Activated naive CD4-positive, alpha-beta T cell treated with anti-CD3 and anti-CD28 coated beads, Interleukin-2, amount 10 ng/mL, durations not matched to agents 7 days and 5 days (primary cell): ENCODE data around the gene MARK1.

Source experiments
- CTCF ChIA-PET: fragments of 350-600 bp; sonication (Branson Sonifier 250); formaldehyde crosslinking; loops from one replicate; lab custom pipeline; 2021; ENCODE audit warnings: antibody characterized with exemption; lab: Charles Lee
- DNase-seq: peaks from one replicate; pipeline ENCODE4 v3.0.0-alpha.2; 2020
- H3K27ac Mint-ChIP-seq: one replicate; pipeline ENCODE4 v1.8.0; 2021; ENCODE audit warnings: mild to moderate bottlenecking, moderate library complexity, mixed read lengths
- H3K27me3 Mint-ChIP-seq: one replicate; pipeline ENCODE4 v1.8.0; 2021; ENCODE audit warnings: mild to moderate bottlenecking, mixed read lengths
- H3K36me3 Mint-ChIP-seq: one replicate; pipeline ENCODE4 v1.8.0; 2021; ENCODE audit warnings: mixed read lengths
- H3K4me1 Mint-ChIP-seq: one replicate; pipeline ENCODE4 v1.8.0; 2021; ENCODE audit warnings: mixed read lengths
- H3K4me3 Mint-ChIP-seq: one replicate; pipeline ENCODE4 v1.8.0; 2021; ENCODE audit warnings: mild to moderate bottlenecking, moderate library complexity, mixed read lengths
- H3K9me3 Mint-ChIP-seq: one replicate; pipeline ENCODE4 v1.8.0; 2021; ENCODE audit warnings: mixed read lengths

The MARK1 gene

DNA sequence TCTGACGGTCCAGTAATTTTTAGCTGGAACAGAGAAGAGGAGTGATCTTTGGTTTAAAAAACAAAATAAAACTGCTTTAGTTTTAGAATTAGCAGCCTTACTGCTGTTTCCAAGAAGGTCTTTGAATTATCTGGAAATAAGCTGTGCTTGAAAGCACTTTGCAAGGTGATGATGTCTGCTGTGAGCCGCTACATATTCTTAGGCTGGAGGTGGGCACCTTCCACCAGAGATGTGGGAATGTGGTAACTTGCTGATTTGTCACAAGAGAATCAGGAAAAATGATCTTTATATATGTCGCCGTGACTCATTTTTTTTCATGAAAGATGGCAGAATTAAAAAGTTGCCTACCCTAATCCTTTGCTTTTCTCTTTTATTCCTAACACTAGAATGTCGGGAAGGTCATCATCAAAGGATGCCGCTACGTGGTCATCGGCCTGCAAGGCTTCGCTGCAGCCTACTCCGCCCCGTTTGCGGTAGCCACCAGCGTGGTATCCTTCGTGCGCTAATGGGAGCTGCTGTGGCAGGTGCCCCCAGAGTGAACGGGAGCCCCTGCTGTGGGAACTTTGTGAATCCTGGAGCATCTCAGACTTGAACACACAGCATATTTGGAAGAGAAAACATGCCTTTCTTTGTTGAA, 168.4 kb downstream of the MARK1 start:
- no peak overlapping the region for H3K4me3 Mint-ChIP-seq
- no peak for DNase-seq
- H3K27ac Mint-ChIP-seq = no peak overlapping the region
- peaks cover 19% of the 10 kb centered on the region for H3K27me3 Mint-ChIP-seq
- no peaks in the 10 kb centered on the region for H3K4me1 Mint-ChIP-seq
- CTCF ChIA-PET = no interaction called here
- no peaks in the 10 kb centered on the region for H3K9me3 Mint-ChIP-seq
- H3K36me3 Mint-ChIP-seq = no peaks in the 10 kb centered on the region

DNA sequence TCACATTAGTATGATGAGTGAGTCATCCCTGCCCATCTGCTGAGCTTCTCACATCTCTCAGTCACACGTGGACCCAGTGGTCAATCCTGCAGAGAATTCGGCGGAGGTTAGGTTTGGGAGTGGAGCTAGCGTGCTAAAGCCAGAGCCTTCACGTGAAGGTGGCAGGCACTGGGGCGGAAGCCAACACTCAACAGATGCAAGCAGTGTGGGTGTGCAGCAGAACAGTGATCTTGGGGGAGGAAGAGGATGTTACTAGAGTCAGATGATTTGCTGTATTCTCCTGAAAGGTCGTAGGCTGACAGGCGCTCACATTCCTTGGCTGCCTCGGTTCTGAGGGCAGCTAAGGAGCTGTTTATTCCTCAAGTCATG, 168.9 kb downstream of the MARK1 start:
- Mint-ChIP-seq H3K9me3 (no peaks in the 10 kb centered on the region), H3K4me3 (no peak overlapping the region), H3K36me3 (no peaks in the 10 kb centered on the region), H3K4me1 (peaks cover under 1% of the 10 kb centered on the region), H3K27ac (no peak overlapping the region), H3K27me3 (peaks cover 14% of the 10 kb centered on the region)
- CTCF ChIA-PET = interaction anchor here (0.6 kb wide), 1 partner anchor 36 kb away, joined by 3 read pairs; no protein-coding TSS in a partner anchor
- DNase-seq = no peak

DNA sequence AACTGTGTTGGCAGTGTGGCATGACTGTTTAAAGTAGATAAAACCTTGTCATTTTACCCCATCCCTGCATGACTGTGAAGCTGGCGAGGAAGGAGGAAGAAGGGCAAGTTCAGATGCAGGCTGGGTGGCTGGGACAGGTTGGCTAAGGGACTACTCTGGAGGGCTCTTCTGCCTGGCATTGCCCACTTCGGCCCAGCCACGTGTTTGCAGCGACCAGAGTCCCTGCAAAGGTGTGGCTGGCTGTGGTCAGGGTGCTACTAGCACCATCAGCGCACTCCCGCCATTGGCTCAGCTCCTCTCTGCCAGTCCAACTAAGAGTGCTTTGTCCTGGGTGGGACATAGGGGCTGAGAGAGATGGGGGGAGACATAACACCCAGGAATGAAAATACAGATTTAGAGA, 169.4 kb downstream of the MARK1 start:
- no peaks in the 10 kb centered on the region for H3K36me3 Mint-ChIP-seq
- CTCF ChIA-PET = interaction anchor here (0.6 kb wide), 1 partner anchor 36 kb away, joined by 3 read pairs; no protein-coding TSS in a partner anchor
- H3K9me3 Mint-ChIP-seq = no peaks in the 10 kb centered on the region

DNA sequence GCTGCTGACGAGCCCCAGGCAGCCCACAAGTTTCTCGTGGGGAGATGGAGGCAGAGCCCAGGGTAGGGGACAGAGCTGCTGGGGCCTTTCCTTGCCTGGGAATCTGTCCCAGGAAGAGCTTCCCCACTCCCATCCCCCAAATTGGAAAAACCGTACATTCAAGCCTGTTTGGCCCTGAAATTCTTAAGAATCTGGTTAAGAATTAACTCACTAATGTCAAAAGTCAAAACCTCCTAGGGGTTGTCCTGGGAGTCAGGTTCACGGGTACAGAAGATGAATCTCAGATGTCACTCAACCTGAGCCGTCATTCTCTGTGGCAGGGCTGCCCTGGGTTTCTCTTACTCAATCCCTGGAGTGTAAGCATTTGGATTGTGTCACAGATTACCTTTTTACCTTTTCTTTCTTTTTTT, 170.7 kb downstream of the MARK1 start:
- DNase-seq = no peak
- Mint-ChIP-seq H3K27me3 (peaks cover 18% of the 10 kb centered on the region), H3K4me3 (no peak overlapping the region), H3K27ac (no peak overlapping the region), H3K36me3 (no peaks in the 10 kb centered on the region), H3K4me1 (peaks cover 6% of the 10 kb centered on the region), H3K9me3 (no peaks in the 10 kb centered on the region)
- CTCF ChIA-PET = no interaction called here

More for the DNA sequence above, 169.4 kb downstream of the MARK1 start:
- Mint-ChIP-seq H3K4me1 (peaks cover 6% of the 10 kb centered on the region), H3K27me3 (peaks cover 14% of the 10 kb centered on the region), H3K27ac (no peak overlapping the region), H3K4me3 (no peak overlapping the region)
- no peak for DNase-seq

DNA sequence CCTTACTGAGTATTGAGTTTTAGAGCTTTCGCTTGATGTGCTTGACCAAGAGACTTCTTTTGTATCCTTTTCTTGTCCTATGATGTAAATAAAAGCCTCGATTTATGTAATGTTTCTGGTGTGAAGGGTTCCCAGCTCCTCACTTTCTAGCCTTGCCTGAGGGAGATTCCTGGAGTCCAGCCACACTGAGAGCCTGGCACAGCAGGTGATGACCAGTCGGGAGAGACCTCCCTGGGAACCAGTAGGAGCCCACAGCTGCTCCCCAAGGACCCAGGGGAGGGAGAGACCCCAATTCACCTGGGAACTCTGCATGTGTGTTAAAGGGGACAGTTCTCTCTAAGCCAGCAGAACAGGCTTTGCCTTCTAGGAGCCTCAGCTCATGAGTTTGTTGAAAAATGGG, 171.1 kb downstream of the MARK1 start:
- no peaks in the 10 kb centered on the region for H3K9me3 Mint-ChIP-seq
- no peaks in the 10 kb centered on the region for H3K36me3 Mint-ChIP-seq
- peaks cover 6% of the 10 kb centered on the region for H3K4me1 Mint-ChIP-seq
- H3K4me3 Mint-ChIP-seq = no peak overlapping the region
- DNase-seq = no peak
- CTCF ChIA-PET = no interaction called here
- H3K27me3 Mint-ChIP-seq = peaks cover 18% of the 10 kb centered on the region
- no peak overlapping the region for H3K27ac Mint-ChIP-seq

DNA sequence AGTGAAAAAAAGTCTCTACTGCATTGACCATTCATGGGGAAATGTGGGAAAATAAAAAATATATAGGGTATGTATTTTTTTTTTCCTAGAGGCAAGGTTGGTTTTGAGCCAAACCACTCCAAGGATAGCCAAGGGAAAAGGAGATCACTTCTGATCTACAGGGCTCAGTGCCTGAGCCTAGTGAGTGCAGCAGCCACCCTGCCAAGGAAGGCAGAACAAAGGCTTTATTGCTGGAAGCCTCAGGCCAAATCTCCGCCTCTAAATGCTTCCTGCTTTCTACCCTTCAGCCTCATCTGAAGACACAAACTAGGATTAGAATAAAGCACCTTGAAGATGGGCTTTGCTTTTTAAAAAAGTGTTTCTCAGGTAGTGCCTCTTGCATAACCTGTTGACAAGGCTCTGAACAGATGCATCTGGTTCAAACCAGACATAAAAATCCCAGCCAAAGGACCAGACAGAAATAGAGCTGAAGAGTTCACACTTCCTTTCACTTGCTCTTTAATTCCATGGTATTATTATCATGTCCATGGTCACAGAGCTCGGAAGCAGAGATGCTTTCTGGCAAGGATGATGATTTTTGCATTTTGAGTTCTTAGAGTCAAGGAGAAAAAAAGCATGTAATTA, 172.7 kb downstream of the MARK1 start:
- no peak overlapping the region for H3K27ac Mint-ChIP-seq
- no peak overlapping the region for H3K4me3 Mint-ChIP-seq
- peaks cover 6% of the 10 kb centered on the region for H3K4me1 Mint-ChIP-seq
- H3K9me3 Mint-ChIP-seq = no peaks in the 10 kb centered on the region
- no peaks in the 10 kb centered on the region for H3K36me3 Mint-ChIP-seq
- CTCF ChIA-PET = no interaction called here
- no peak for DNase-seq
- H3K27me3 Mint-ChIP-seq = peaks cover 23% of the 10 kb centered on the region

DNA sequence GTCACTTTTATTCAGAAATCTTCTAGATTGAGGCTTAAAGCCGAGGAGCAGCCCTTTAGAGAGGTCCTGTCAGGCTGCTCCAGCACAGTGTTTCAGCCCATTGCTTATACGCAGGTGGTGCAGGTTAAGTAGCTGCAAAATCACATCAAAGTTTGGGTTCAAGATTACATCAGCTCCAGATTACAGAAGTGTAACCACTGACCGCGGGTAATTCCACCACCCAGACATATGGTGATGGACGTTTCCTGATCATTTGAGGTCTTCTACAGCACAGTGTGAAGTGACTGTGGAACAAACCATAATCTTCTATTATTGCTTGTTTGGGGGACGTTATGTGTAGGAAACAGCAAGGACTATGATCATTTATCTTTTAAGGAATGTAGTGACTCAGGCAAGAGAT, 174.0 kb downstream of the MARK1 start:
- H3K4me3 Mint-ChIP-seq = no peak overlapping the region
- H3K36me3 Mint-ChIP-seq = no peaks in the 10 kb centered on the region
- H3K27ac Mint-ChIP-seq = no peak overlapping the region
- DNase-seq = no peak
- H3K27me3 Mint-ChIP-seq = peaks cover 28% of the 10 kb centered on the region
- H3K9me3 Mint-ChIP-seq = no peaks in the 10 kb centered on the region
- H3K4me1 Mint-ChIP-seq = peaks cover 6% of the 10 kb centered on the region
- CTCF ChIA-PET = interaction anchor here (0.6 kb wide), 2 partner anchors 31 to 633 kb away, joined by 3 read pairs; no protein-coding TSS in a partner anchor

DNA sequence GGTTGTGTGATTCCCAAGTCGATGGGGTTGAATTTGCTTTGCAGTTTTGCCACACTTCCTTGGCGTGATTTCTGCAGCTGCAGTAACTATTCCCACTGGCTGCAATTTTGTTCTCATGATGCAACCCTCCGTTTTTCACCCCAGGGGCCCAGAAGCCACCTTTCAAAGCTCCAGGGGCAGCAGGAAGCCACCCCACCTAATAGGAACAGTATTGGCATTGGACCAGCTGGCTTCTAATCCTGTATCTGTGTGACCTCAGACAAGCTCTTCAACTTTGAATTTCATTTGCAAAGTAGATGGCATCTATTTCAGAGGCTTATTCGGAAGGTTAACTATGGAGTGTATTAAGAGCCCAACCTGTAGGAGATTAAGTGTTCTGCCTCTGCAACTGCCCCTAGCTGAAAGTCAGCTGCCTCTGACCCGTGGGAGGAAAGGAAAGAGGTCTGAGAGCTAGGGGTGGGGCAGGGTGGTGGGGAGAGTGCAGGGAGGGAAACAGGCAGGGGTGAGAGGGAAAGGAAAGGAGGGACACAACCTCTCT, 174.9 kb downstream of the MARK1 start:
- H3K27ac Mint-ChIP-seq = no peak overlapping the region
- H3K27me3 Mint-ChIP-seq = peaks cover 28% of the 10 kb centered on the region
- no peaks in the 10 kb centered on the region for H3K36me3 Mint-ChIP-seq
- CTCF ChIA-PET = interaction anchor here (0.6 kb wide), 1 partner anchor 634 kb away, joined by 3 read pairs; no protein-coding TSS in a partner anchor
- H3K4me1 Mint-ChIP-seq = peaks cover 6% of the 10 kb centered on the region
- DNase-seq = no peak
- no peaks in the 10 kb centered on the region for H3K9me3 Mint-ChIP-seq
- H3K4me3 Mint-ChIP-seq = no peak overlapping the region

DNA sequence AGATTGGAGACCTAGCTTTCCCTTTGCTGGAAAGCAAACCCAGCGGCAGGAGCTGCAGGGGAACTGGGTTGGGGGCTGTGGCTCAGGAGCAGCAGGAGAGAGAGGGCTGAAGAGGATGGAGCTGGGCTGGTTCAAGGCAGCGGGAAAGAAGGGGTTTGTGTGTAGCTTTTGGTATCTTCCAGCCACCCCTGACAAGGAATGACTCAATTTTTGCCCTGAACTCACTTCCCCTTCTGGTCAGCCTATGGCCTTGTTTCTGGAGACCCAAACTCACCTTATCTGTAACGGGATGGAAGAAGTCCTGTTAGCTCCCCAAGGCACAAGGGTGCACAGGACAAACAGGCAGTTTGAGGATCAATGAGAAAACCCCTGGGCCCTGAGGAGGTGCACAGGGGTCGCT, 175.4 kb downstream of the MARK1 start:
- Mint-ChIP-seq H3K4me3 (no peak overlapping the region), H3K27me3 (peaks cover 28% of the 10 kb centered on the region), H3K27ac (no peak overlapping the region), H3K4me1 (peaks cover 6% of the 10 kb centered on the region), H3K9me3 (no peaks in the 10 kb centered on the region), H3K36me3 (no peaks in the 10 kb centered on the region)
- CTCF ChIA-PET = no interaction called here
- DNase-seq = no peak

DNA sequence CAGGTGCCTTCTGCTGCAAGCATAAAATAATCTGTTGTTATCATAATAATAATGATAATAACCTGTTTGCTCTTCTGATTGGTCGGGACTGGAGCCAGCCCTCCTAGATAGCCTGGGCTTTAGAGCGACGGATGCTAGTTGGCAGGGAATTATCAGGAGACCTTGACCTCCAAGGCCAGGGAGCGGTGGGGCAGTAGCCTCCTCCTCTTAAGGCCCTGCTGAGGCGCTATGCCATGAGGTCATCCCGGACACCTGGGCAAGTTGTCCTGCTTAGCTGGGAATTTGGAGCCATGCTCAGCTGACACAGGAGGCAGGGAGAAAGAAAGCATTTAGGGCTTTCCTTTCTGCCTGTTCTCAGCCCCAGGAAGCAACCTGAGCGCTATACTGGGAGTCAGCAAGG, 177.8 kb downstream of the MARK1 start:
- DNase-seq = no peak
- CTCF ChIA-PET = no interaction called here
- Mint-ChIP-seq H3K9me3 (no peaks in the 10 kb centered on the region), H3K4me1 (peaks cover 13% of the 10 kb centered on the region), H3K27ac (no peak overlapping the region), H3K27me3 (peaks cover 24% of the 10 kb centered on the region), H3K36me3 (no peaks in the 10 kb centered on the region), H3K4me3 (no peak overlapping the region)

DNA sequence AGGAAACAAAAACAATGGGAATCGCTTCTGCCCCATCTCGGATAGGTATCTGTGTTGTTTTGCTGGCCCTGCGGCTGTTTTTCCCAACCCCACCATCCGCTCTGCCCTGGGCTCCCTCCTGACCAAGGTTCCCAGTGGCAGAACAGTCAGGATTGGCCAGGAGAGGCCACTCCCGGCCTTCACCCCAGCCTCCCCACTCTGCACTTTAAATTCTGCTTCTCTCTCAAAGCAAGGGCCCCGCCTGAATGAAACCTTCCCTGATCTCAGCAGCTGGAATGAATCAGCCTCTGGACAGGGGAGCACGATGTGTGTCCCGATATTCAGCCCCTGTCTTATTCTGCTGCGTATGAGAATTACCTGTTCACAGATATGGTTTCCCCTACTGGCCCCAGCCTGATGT, 178.5 kb downstream of the MARK1 start:
- peaks cover 24% of the 10 kb centered on the region for H3K27me3 Mint-ChIP-seq
- CTCF ChIA-PET = no interaction called here
- no peak overlapping the region for H3K27ac Mint-ChIP-seq
- no peaks in the 10 kb centered on the region for H3K36me3 Mint-ChIP-seq
- no peak overlapping the region for H3K4me3 Mint-ChIP-seq
- H3K4me1 Mint-ChIP-seq = peaks cover 13% of the 10 kb centered on the region
- H3K9me3 Mint-ChIP-seq = no peaks in the 10 kb centered on the region
- no peak for DNase-seq

DNA sequence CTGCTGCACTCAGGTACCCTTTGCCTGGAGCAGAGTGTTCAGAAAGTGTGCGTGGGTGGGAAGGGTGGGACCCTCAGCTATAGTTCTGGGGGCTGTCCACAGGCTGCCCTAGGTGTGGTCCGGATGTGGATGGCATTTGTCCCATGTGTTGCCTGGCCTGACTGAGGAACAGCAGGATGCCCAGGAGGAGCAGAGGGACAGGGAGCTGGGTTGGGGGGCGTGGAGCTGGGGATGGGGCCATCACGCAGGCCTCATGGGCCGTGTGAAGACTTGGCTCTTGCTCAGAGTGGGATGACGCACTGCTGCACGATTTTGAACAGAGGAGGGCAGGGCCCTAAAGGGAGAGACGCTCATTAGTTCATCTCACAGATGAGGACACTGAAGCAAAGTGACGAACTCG, 179.2 kb downstream of the MARK1 start:
- CTCF ChIA-PET = no interaction called here
- H3K4me1 Mint-ChIP-seq = peaks cover 9% of the 10 kb centered on the region
- H3K27ac Mint-ChIP-seq = no peak overlapping the region
- no peak for DNase-seq
- H3K27me3 Mint-ChIP-seq = peaks cover 23% of the 10 kb centered on the region
- H3K36me3 Mint-ChIP-seq = no peaks in the 10 kb centered on the region
- H3K9me3 Mint-ChIP-seq = no peaks in the 10 kb centered on the region
- H3K4me3 Mint-ChIP-seq = no peak overlapping the region

DNA sequence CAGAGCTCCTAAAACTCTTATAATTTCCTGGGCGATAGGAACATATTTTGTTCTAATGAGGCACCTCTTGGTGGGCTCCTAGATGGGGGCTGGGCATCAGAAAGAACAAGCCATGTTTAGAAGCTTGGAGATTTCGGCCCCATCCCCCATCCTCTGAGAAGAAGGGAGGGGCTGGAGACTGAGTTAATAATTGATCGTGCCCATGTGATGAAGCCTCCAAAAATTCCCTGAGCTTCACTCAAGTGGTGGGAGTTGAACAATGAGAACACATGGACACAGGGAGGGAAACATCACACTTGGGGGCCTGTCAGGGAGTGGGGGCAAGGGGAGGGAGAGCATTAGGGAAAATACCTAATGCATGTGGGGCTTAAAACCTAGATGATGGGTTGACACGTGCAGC, 180.3 kb downstream of the MARK1 start:
- peaks cover 12% of the 10 kb centered on the region for H3K27me3 Mint-ChIP-seq
- no peak overlapping the region for H3K27ac Mint-ChIP-seq
- H3K9me3 Mint-ChIP-seq = no peaks in the 10 kb centered on the region
- CTCF ChIA-PET = no interaction called here
- H3K36me3 Mint-ChIP-seq = no peaks in the 10 kb centered on the region
- peaks cover 7% of the 10 kb centered on the region for H3K4me1 Mint-ChIP-seq
- no peak overlapping the region for H3K4me3 Mint-ChIP-seq
- no peak for DNase-seq

DNA sequence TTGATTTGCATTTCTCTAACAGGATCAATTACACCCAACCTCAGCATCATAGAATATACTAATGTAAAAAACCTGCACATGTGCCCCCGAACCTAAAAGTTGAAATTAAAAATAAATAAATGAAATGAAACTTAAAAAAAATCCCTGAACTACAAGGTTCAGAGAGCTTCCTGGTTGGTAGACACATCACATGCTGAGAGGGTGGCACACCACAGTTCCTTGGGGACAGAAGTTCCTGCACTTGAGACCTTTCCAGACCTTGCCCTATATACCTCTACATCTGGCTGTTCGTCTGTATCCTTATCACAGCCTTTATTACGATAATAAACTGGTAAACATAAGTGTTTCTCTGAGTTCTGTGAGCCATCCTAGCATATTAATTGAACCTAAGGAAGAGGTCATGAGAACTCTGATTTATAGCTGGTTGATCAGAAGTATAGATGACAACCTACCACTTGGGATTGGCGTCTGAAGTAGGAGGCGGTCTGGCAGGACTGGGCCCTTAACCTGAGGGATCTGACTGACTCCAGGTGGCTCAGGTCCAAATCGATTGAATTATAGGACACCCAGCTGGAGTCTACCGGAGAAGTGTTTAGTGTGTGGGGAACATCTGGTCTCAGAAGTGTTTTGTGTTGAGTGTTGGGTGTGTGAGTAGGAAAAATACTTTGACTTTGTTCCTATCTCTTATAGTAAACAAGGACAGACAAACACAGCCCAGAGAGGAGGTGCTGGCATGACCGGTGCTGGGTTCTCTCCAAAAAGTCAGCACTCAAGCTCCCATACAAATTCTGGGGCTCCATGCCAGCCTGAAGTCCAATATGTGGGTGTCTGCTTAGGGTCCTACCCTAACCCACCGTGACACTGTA, 181.2 kb downstream of the MARK1 start:
- Mint-ChIP-seq H3K27me3 (peaks cover 10% of the 10 kb centered on the region), H3K36me3 (no peaks in the 10 kb centered on the region), H3K9me3 (no peaks in the 10 kb centered on the region), H3K27ac (no peak overlapping the region), H3K4me3 (no peak overlapping the region), H3K4me1 (peaks cover 7% of the 10 kb centered on the region)
- DNase-seq = no peak
- CTCF ChIA-PET = no interaction called here
